DND-41 (cell line): ENCODE data around the gene CYB5B.

Experiments used
- CTCF ChIP-seq: IDR thresholded peaks from 2 replicates; pipeline ENCODE4 v1.5.1; 2012; ENCODE audit warnings: borderline replicate concordance, low read length, moderate library complexity, mild to moderate bottlenecking; ENCODE audit not compliant: poor library complexity, severe bottlenecking; ENCODE audit errors: extremely low read depth
- EZH2 ChIP-seq: IDR thresholded peaks from 3 replicates; pipeline ENCODE4 v1.6.1; 2012; ENCODE audit warnings: borderline replicate concordance, low read depth, mild to moderate bottlenecking, moderate library complexity, low read length, inconsistent platforms; ENCODE audit not compliant: severe bottlenecking

DNA sequence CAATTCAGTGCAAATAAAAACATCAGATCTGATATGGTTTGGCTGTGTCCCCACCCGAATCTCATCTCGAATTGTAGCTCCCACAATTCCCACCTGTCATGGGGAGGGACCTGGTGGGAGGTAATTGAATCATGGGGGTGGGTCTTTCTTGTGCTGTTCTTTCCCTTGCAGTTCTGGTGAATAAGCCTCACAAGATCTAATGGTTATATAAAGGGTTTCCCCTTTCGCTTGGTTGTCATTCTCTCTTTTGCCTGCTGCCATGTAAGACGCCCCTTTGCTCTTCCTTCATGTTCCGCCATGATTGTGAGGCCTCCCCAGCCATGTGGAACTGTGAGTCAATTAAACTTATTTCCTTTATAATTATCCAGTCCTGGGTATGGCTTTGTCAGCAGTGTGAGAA is 72.5 kb downstream of the CYB5B start:
- TF ChIP-seq CTCF, result no peak
- no peak for TF ChIP-seq EZH2
